HG03196 (cell line): ENCODE data around the gene MLXIPL.
"Not testable (repeated sequence)": the region's sequence is repeated elsewhere in the genome, so short reads cannot be mapped to it uniquely, and the experiment has no call there.

Experiments used
- ATAC-seq: cut with Tn5 transposase; IDR thresholded peaks from one replicate; pipeline ENCODE4 v1.9.1; 2021; ENCODE audit not compliant: unreplicated experiment

Gene MLXIPL

GRCh38 chr7:73613954-73614735 is 10.2 kb downstream of the MLXIPL start:
- no peak for ATAC-seq

DNA sequence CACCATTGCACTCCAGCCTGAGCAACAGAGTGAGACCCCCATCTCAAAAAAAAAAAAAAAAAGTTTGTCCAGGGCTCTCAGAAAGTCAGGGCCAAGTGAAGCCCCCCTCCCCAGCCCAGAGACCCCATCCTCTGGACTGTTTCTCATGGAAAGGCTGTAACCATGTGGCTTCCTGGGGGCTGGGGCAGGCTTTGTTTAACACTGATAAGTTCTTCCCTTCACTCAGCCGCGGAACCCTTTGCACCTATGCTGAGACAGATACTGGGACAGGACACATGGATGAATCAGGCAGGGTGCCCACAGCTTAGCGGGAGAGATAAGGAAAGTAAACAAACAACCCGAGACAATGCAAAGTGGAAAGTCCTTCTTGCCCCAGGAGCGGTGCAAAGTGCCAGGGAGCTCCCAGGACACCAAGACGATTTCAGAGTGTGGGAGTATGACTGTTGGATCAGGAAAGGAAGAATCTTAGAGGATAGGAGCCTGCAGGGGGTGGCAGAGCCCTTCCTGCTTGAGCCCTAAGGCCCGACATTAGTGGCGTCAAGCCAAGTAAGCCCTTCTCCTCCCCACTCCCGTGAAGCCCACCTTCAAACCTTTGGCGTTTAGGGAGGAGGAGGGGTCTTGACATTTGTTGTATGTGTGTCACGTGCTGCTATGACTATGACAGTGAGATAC is 11.6 kb downstream of the MLXIPL start:
- ATAC-seq: no peak

- ATAC-seq: no peak
Observed at GRCh38 chr7:73611017-73611555, 13.2 kb downstream of the MLXIPL start.

GRCh38 chr7:73610105-73610504 is 14.2 kb downstream of the MLXIPL start:
- no peak for ATAC-seq

GRCh38 chr7:73607692-73607983 is 16.7 kb downstream of the MLXIPL start:
- not testable (repeated sequence) for ATAC-seq

DNA sequence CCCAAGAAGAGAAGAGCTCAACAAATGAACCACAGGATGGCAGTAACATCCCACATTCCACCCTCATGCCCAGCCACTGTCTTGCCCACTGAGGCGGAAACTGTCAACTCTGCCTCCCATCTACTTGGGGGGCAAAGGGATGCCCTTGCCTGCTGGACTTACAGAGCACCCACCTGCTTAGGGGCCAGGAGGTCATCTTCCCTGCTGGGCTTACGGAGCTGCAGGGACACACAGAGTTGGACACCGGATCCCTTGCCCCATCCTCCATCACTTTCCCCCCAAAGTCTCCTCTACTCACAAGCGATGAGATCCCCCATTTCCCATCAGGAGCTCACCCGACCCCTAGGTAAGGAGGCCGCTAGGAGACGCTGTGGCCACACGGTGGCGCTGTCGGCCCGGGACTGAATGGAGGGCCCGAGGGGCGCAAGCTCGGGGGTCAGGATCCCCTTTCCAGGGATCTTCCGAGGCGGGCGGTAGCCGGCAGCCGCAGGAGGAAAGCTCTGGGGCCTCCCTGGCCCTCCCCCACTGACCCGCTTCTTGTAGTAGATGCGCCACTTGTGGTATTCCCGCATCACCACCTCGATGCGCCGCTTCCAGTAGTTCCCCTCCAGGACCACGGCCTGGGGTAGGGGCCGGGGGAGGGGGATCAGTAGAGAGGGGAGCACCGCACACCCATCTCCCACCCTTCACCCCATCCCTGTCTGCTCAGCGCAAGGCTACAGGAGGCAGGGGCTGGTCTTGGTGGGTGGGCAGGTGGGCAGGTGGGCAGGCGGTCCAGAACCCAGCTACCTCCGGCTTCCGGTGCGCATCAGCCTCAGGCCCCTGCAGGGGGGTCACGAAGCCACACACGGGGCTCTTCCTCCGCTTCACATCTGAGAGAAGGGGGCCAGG is 17.3 kb downstream of the MLXIPL start:
- ATAC-seq: no peak

- no peak for ATAC-seq
Observed at GRCh38 chr7:73605601-73606220, 18.6 kb downstream of the MLXIPL start.

GRCh38 chr7:73602721-73603651 is 21.3 kb downstream of the MLXIPL start:
- no peak for ATAC-seq

GRCh38 chr7:73599916-73600315 is 24.4 kb downstream of the MLXIPL start:
- ATAC-seq: no peak

DNA sequence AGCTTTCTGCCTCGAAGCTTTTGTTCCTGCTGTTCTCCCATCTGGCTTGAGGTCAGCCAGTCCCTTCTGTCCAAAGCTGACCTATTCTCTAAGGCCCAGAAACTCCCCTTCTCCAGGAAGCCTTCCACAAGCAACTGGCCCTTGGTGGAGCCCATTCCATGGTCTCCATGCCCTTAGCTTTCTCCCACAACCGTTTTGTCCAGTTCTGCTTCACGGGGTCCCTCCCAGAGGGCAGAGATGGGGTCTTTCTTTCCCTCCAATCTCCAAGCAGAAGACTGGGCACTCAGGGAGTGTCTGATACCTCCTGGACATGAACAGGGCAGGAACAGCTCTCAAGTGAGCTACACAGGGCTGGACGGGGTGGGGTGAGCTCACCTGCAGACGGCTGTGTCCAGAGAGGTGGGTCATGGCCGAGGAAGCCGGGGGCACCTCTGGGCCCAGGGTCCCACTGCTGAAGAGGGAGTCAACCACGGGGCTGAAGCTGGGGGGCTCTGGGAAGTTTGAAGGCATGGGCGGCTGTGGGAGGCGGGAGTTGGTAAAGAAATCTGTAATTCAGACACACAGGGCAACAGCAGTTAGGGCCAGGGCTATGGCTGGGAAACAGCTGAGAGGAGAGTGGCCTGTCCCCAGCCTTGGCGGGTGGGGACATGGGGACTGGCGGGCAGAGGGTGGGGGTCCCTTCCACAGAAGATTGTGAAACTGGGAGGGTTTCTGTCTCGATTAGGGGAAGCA is 25.0 kb downstream of the MLXIPL start:
- no peak for ATAC-seq

DNA sequence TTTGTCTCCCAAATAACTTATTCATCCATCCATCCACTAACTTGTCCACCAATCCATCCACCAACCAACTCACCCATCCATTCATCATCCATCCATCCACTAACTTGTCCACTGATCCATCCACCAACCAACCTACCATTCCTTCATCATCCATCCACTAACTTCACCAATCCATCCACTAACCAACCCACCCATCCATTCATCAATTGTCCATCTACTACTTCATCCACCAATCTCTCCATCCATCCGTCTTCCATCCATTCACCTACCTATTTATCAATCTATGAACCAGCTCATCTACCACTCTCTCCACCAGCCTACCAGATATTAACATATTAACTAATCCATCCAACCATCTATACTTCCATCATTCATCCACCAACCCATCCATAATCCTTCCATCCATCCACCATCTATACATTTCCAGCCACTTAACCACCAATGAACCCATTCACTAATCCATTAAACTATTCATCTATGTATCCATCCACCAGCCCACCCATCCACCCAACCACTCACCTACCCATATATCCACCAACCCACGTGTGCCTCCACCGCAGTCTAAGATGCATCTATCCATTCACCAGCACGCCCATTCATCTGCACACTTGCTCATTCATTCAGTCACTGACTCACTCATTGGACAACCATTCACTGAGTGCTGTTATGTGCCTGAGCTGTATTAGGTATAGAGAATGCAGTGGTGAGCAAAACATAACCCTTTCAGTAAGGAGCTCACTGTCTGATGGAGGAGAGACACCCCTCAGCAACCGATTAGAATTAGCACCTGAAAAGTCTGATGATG is 26.1 kb downstream of the MLXIPL start:
- no peak for ATAC-seq

DNA sequence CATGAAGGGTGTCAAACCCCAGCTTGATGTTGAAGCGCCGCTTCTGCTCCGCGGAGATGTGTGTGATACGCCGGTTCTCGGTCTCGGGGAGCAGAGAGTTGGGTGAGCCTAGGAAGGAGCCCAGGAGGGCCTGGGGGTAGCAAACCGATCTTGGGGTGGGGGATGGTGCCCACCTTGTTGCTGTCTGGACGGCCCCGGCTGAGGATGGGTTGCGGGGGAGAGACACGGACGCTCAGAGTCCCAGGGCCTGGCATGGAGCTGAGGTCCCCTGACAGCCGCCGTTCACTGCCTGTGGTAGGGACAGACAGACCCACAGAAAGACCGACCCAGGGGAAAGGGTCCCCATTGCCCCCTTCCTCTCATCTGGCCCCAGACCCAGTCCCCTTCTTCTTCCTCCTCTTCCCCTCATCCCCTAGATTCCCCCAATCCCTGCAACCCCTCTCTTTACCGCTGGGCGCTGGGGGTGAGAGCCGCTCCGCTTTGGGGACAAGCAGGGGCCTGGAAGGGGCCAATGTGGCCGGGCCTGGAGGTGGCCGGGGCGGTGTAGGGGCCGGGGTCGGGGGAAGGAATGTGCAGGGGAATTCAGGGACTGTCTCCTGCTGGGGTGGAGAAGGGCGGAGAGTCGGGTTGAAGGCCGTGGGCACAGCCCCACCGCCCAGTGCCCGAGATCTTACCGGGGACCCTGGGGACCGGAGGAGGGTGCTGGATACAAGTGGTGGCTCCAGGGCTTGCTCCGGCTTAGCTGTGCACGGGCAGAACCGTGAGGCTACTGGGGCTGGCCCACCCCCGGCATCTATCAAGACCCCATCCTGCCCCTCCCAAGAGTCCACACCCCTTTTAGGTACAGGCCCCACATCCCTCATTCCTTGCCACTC is 27.9 kb downstream of the MLXIPL start:
- no peak for ATAC-seq

DNA sequence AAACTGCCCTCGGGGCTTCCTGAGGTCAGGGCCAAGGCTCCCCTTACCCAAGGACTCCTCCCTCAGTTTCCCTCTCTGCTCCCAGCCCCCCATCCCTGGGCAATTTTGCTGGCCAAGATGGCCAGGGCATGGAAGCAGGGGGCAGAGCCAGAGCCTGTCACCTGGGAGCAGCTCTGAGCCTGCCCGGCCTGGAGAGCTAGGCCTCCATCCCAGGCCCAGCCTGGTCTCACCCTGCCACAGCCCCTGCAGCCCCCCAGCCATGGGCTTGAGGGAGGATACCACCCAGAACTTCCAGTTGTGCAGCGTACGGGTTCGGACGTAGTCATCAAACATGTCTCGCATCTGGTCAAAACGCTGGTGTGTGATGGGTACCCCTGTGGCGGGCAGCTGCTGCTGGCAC is 29.0 kb downstream of the MLXIPL start:
- ATAC-seq: no peak

DNA sequence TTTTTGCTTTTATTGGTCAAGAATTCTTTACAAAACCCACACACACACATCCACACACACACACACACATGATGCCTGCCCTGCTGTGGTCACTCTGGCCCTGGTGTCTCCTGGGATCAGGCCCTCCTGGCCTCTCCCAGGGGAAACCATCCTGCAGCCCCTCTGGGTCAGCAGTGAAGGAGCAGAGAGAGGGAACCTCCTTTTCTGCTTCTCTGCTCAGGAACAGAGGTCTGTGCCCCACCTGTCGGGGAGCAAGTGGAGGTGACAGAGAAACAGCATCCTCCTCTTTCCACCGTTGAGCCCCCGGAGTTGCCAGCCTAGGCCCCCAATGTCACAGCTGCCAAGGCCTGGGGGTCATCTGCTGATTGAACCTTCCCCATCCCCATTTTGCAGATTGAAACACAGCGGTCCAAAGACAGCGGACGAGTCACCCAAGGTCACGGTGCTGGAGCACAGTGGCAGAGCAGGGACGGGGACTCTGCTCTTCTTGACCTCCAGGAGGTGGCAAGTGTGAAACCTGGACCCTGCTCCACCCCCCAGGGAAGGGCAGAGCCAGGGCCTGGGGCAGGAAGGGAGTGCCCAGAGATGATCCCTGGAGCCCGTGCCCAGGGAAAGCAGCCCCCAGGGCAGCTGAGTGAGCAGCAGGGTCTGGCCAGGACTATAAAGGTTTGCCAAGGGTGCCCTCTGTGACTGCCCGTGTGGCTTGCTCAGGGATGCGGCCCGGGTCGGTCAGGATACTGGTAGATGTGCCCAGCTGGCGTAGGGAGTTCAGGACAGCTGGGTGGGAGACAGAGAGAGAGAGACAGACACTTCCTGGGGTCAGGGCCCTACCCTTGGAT is 30.9 kb downstream of the MLXIPL start:
- ATAC-seq: no peak

DNA sequence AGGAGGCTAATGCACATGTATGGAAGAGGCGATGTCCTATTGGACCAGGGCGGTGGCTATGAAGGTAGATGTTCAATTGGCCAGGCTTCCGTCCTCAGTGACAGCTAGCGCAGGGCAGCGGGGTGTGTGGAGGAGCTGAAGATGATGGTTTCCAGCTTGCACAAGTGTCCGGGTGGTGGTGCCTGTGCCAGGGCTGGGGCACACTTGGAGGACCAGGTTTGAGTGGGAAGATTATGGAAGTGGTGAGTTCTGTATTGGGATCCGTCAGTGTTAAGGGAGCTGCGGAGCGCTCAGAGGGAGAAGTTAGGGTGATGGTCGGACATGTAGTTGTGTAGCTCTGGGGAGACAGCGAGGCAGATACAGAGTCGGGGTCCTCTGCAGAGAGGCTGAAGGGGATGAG is 37.4 kb downstream of the MLXIPL start:
- ATAC-seq: no peak

- no peak for ATAC-seq
Observed at GRCh38 chr7:73585196-73585595, 39.1 kb downstream of the MLXIPL start.
